GM12875 (cell line): Measurements from ENCODE around the gene GMCL1.

ENCODE experiments used
- H3K4me3 ChIP-seq: one replicate; pipeline ENCODE4 v1.5.1; 2011; ENCODE audit warnings: low read depth, low read length, control low read depth
- TF ChIP-seq, protein P1 (sequence below): IDR thresholded peaks from 2 replicates; pipeline ENCODE4 v1.5.1; 2011; ENCODE audit warnings: low read depth, mild to moderate bottlenecking, control low read depth, inconsistent platforms, low read length, moderate library complexity, borderline replicate concordance; ENCODE audit not compliant: insufficient read depth

GMCL1 gene, protein sequence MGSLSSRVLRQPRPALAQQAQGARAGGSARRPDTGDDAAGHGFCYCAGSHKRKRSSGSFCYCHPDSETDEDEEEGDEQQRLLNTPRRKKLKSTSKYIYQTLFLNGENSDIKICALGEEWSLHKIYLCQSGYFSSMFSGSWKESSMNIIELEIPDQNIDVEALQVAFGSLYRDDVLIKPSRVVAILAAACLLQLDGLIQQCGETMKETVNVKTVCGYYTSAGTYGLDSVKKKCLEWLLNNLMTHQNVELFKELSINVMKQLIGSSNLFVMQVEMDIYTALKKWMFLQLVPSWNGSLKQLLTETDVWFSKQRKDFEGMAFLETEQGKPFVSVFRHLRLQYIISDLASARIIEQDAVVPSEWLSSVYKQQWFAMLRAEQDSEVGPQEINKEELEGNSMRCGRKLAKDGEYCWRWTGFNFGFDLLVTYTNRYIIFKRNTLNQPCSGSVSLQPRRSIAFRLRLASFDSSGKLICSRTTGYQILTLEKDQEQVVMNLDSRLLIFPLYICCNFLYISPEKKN

DNA sequence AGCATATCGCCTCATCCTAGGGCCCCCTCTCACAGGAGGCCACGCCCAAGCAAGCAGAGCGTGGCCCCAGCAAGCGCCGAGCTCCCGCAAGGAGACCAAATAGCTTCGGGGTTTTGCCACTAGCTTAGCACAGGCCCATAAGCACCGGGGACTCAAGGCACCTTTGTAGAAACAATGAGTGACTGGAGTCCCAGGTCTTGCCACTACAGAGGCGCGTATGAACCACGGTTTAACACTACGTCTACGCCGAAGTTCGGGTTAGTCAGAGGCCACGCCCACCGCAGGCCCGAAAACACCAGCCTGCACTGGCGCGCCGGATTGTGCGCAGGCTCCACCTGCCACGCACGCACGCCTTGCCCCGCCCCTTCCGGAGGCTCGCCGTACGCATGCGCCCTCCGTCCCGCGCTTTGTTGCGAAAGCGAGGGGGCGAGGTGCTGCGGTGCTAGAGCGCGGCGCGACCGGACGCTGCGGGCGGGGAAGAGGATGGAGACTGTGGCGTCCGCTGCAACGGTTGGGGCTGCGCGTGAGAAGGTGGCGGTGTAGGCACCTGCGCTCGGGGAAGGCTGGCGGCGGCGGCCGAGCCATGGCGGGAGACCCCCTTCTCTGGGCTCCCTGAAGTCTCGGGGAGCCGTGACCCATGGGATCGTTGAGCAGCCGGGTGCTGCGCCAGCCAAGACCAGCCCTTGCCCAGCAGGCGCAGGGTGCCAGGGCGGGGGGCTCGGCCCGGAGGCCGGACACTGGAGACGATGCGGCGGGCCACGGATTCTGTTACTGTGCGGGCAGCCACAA is at the start of gene GMCL1:
GMCL1 (plus strand) TSS at position 405 of the 789 bp plus-strand sequence; CDS start at position 638, 233 bp downstream.
- TF ChIP-seq, protein P1, sequence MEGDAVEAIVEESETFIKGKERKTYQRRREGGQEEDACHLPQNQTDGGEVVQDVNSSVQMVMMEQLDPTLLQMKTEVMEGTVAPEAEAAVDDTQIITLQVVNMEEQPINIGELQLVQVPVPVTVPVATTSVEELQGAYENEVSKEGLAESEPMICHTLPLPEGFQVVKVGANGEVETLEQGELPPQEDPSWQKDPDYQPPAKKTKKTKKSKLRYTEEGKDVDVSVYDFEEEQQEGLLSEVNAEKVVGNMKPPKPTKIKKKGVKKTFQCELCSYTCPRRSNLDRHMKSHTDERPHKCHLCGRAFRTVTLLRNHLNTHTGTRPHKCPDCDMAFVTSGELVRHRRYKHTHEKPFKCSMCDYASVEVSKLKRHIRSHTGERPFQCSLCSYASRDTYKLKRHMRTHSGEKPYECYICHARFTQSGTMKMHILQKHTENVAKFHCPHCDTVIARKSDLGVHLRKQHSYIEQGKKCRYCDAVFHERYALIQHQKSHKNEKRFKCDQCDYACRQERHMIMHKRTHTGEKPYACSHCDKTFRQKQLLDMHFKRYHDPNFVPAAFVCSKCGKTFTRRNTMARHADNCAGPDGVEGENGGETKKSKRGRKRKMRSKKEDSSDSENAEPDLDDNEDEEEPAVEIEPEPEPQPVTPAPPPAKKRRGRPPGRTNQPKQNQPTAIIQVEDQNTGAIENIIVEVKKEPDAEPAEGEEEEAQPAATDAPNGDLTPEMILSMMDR: no peak
- H3K4me3 ChIP-seq: peak within 1 kb of the TSS; percentile 86

DNA sequence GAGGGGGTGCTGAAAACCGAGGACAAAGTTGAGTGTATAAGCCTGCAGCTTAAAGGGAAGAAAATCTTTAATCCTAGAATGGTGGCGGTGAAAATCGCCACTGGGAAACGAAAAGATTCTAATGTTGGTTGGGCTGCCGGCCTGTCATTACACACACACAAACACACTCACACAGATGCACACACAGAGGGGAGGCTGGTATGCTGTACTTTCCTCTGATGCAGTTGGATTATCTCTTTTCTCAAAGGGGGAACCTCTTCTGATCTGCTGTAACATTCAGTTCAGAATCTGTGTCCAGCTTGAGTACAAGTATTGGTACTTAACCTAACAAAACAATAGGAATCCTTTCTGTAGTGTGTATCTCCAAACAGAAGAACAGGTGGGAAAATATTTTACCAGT is 48.5 kb upstream of the GMCL1 start:
- TF ChIP-seq, protein P1: no peak
- H3K4me3 ChIP-seq: no peak overlapping the region

DNA sequence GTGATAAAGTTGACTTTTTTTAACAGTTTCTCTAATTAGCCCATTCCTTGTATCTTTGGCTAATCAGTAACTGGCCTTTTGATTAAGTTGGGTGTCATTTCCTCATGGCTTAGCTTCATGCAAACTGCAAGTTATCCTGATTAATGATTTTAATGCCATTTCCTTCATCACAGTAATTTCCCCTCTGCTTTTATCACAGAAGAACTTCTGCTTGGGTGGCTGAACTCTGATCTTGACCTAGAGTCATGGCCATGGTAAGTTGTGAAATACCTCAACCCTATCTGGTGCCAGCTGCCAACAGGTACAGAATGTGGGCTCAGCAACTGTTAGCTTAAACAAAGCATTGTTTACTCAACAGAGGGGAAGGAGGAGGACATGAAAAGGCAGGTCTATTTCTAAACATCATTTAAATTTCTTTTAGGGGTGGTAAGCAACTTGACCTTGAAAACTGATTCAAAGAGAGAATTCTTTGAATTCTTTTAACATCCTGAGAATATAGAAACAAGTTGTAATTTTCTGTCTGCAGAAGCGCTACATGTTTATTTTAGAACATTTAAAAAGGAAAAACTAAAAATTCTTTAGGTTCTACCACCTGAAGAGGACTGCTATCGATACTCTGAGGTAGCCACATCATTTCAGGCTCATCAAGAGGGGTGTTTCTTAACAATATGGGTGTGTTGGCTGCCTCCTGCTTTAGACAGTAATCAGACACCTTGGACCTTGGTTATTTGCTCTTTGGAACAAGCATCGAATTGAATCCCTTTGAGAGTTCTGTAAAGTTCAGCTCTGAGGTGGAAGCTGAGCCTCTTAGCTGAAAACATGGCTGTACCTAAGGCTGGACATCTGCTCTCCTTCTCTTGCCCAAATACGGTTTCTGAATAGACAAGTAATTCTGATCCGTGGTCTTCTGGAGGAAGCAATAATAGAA is 47.9 kb upstream of the GMCL1 start:
- TF ChIP-seq, protein P1: no peak
- H3K4me3 ChIP-seq: no peak overlapping the region

DNA sequence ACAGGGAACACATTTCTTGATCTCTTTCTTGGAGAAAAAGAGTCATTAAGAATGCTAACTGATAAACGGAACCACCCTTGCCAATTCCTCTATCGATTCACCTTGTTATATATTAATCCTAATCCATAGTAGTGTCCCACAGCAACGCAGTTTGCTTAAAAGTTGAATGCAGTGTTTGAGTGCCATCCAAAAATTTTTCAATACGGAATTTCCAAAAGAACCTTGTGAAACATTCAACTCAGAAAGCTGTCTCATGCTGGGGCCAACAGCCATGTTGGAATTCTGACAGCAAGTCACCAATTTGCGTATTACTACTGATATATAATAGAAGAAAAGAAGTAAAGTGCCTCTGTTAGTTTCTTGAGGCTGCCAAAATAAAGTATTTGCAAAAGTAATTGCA is 45.2 kb upstream of the GMCL1 start:
- H3K4me3 ChIP-seq: no peak overlapping the region
- TF ChIP-seq, protein P1: no peak

DNA sequence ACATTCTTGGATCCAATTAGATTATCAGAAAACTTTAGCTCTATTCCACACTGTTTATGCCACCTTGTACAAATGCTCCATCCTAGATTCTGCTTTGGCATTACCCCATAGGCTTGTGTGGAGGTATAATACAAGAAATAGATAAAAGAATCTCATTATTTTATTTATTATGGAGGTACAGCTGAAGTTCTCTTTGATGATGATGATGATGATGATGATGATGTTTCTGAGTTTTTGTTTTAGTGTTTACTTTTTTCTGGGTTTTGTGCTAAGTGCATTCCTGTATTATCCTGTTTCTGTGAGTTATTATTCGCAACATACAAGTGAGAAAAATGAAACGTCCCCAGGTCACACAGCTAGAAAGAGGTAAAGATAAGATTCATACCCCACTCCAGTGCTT is 44.1 kb upstream of the GMCL1 start:
- TF ChIP-seq, protein P1: no peak
- no peak overlapping the region for H3K4me3 ChIP-seq

DNA sequence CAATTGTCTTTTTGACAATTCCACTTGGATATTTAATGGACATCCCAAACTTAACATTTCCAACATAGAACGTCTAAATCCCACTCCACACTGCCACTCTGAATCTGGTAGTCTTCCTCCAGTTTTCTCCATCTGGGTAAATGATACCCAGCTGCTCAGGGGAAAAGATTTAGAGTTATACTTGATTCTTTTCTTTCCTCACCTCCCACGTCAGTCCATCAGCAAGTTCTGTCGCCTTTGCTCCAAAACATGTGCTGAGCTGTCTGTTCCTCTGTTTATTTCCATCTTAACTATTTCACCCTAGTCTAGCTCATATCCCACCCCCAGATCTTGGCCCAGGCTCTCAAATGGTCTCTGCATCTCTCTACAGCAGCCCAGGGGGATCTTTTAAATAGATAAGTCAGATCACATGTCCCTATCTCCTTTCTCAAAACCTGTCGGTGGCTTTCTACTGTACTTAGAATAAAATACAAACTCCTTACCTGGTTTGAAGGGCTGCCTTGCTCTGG is 43.4 kb upstream of the GMCL1 start:
- H3K4me3 ChIP-seq: no peak overlapping the region
- TF ChIP-seq, protein P1: no peak
